Stimulated activated CD8-positive, alpha-beta memory T cell treated with anti-CD3 and anti-CD28 coated beads, Interleukin-15, amount 100 ng/mL, for 48 hours (primary cell): Measurements from ENCODE around the gene TRHDE.
"Not testable (repeated sequence)": the region's sequence is repeated elsewhere in the genome, so short reads cannot be mapped to it uniquely, and the experiment has no call there.

Experiments used
- DNase-seq, 2 donors: peaks; one replicate each; pipeline ENCODE4 v3.0.0-alpha.2; 2020; ENCODE audit warnings: low read depth in 2 of 2

TRHDE gene

DNA sequence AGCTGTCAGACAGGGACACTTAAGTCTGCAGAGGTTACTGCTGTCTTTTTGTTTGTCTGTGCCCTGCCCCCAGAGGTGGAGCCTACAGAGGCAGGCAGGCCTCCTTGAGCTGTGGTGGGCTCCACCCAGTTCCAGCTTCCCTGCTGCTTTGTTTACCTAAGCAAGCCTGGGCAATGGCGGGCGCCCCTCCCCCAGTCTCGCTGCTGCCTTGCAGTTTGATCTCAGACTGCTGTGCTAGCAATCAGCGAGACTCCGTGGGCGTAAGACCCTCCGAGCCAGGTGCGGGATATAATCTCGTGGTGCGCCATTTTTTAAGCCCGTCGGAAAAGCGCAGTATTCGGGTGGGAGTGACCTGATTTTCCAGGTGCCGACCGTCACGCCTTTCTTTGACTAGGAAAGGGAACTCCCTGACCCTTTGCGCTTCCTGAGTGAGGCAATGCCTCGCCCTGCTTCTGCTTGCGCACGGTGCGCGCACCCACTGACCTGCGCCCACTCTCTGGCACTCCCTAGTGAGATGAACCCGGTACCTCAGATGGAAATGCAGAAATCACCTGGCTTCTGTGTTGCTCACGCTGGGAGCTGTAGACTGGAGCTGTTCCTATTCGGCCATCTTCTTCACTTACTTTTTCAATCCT lies 248.0 kb downstream of the TRHDE start:
- not testable (repeated sequence) for DNase-seq

DNA sequence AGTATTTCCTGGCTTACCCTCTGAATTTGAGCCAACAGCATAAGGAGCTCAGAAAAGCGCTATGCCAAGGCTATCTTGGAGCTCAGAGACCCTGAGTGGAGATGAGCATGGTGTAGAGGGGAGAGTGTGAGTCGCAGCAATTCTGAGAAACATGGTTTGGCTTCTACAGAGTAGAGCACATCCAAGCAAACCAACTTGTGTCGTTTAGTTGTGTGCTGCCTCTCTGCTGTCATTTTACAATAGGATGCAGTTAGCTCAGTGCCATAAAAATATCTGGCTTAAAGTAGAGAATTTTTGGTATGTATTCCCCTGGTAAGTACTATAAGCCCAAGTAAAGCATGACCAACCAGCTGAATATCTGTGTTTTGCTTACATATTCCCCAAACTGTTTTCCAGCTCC lies 249.2 kb downstream of the TRHDE start:
- no peak for DNase-seq

DNA sequence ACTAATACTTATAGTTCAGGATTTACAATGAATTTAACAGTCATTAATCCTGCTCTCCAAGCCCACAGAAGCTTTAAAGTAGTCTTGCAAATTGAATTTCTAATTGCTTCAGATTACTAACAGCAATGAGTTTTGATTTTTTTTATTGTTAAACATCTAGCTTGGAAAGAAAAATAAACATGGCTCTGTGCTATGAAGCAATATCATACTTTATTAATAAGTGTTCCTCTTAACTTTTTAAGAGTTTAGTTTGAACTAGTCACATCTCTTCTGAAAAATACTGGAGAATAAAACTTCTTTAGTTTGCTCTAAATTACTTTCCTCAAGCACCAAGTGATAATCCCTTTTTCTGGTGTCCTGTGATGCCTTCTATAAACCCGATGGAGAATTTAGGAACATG lies 250.2 kb downstream of the TRHDE start:
- DNase-seq = no peak

DNA sequence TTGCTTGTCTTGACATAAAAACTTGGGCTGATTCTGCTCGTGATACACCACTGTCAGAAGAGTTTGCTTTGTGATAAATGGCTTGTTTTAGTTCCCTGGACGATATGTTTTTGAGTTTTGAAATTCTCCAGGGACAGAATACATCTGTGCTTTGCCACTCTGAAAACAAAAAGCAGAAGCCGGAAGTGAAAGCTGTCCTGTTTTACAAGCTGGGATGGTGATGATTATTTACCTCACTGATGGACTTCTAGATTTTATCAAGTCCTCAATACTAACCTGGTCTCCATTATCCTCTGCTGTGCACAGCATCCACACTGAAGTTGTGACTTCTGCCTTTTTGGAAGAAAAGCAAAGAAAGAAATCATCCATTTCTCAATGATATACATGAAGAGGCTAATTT lies 251.6 kb downstream of the TRHDE start:
- no peak for DNase-seq

DNA sequence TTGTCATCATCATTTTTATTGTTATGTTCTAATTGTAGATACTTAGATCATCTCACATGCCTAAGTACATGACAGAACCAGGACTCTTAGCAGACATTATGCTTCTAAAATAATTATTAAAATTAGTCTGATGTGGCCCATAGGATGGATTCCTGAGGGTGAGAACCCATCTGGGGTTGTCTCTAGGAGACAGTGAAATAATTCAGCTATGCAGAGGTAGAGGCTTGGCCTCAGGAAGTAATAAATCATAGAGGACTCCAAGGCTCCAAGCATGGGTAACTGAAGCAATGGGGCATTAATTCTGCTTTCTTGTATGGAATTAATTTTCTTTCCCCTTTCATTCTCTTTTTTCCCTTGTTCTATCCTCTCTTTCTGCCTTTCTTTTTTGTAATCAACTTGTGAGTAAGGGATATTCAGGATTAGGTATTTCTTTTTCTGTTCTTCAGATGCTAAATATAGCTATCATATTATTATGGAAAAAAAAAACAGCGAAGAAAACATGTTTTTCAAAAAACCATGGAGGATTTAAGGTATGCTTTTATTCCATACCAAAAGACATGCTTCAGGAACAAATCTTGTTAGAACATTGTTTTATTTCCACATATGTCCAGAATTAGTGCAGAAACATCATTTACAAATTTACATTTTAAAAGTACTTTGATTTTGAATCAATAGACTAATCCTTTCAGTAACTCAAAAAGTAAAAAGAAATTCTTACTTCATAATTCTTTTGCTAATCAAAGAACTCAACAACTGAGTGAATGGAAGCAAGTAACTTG lies 263.2 kb downstream of the TRHDE start:
- no peak for DNase-seq

DNA sequence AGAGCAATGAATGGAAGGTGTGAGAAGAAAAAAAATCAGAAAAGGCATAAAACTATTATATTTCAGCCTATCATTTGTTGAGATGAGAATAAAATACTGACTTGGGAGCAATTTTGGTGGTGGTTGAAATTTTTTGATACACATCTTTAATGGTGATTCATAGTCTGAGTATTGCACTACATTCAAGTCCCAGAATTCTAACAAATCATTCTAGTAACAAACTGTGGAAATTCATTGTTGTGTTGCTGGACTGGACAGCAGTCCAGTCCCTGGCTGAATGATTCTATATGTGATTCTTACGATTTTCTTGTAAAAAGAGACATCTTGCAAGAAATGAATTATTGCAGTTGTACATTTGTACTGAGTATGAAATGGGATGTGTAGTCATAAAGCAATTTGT lies 268.6 kb downstream of the TRHDE start:
- DNase-seq = no peak

DNA sequence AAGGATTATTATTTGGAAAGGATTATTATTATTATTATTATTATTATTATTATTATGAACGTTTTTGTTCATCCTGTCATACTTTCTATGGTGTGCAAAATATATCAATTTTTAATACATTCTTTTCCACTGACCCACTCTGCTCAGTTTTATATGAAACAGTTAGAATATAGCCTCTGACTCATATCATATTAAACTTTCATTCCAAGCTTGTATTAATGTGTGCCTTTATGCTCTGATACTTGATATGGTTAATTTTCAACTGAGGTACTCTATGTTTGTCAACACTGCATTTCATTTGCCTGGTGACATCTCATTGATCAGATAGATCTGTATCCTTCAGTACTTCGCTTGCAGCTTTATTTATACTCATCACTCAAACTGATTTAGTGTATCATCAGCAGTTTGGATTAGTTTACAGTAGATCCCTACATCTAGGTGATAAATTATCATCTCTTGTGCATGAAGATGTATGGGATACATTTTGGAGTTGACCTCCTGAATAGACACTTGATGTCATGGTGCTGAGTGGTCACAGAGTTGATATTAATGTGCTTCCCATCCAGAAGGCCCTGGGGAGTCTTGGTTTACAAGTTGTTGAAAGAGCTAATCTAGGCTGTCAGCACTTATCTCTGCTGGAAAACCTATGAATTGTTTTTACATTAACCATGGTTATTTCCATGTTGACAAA lies 271.8 kb downstream of the TRHDE start:
- no peak for DNase-seq

DNA sequence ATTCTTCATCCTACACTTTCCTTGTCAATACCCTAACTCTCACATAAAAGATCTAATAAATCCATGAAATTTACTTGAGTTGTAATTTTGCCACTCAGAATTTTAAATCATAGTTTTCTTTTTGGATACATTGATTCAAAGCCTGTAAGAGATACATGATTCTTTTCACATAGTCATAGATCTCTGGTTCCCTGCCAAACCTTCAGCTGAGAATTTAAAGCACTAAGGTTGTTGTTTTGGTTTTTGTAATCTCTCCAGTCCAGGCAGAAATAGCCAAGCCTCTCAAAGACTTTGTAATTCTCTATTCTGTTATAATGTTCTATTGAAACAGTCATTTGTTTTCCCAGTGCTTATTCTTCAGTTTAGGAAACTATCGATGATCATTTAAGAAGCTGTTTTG lies 273.9 kb downstream of the TRHDE start:
- no peak for DNase-seq

DNA sequence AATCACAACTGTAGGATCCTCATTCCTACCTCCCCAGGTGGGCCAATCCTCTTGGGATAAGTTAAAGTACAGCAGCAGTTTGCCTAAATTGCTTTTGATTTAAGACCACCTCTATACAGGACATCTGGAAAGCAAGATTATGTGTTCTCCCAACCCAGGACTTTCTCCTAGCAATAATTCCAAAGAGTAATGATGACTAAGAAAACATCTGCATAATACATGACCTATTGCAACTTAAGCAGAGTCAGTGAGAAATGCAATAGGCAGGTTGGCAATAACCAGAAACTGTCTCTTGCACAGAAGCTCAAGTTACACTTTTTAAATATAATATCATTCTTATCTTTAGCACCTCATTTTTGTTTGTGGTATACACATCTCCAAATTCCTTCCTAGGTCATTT lies 275.4 kb downstream of the TRHDE start:
- no peak for DNase-seq

DNA sequence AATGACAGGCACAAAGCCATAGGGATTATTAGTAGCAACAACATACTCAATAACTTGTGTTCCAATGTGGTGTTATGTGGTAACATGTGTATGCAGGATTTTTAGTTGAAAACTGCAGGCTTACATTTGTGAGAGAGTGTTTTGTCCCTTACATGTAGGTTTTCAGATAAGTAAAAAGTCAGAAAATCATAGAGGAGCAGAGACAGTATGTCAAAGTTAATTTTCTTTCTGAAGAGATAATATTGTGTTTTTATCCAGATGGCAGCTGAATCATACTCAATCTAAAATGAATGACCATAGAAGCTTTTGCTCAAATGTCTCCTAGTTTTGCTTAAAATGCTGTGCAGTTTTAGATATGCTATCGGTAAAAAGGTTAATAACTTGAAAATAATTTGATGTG lies 277.0 kb downstream of the TRHDE start:
- no peak for DNase-seq

DNA sequence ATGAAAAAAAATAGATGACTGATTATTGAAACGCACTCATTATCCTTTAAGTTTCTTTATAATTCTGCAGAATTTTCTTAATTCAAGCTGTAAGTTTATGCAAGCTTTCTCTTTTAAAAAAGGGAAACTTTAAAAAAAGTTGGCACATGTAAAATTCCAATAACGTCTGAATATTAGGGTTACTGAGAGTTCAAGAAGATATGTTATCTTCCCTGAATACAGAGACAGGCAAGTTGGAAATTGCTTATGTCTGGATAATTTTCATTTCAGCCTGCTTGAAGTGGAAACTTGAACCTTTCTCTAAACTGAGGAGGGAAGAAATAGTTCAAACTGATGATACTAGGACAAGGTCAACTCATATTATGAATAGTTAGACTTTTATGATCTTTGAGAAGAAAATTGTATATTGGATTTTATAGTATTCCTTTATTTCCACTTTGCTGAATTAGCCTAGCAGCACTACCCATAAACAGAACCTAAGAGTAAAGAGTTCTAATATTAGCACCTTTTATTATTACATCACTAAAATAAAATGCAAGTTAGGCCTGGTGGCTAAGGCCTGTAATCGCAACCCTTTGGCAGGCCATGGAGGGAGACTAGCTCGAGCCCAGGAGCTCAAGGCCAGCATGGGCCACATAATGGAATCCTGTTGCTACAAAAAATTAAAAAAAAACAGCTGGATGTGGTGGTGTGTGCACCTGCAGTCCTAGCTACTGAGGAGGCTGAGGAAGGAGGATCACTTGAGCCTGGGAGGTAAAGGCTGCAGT lies 288.0 kb downstream of the TRHDE start:
- no peak for DNase-seq

DNA sequence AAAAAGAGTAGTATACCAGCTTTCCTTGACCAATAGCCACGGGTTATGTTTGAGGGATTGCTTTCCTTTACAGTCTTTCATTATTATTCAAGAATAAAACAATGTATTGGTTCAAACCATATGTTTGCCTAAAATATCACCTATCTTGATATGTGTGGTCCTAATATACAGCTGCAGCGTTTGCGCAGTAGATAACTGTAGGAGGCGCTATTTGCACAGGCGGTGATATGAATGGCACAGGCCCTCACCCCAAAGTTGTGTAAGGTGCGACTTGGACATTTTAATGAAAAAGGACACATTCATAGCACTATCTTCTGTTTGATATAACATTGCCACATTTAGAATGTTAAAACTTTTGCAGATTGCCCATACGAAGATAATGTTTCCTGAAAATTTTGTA lies 298.4 kb downstream of the TRHDE start:
- no peak for DNase-seq

DNA sequence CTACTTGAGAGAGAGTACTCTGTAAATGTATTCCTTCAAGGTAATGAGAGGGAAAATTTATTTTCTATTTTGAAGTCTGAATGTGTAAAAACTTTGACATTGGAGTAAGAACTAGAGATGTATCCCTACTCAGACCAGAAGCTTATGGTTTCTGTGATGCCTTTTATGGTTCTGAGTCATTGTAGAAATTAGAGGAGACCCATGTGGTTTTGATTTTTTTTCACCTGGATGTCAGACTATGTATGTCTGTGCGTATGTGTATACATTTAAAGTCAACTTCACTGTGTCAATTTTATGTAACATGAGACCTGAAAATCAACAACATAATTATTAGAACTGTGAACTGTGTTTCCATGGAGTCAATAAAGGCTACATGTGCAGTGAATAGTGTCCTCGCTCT lies 302.0 kb downstream of the TRHDE start:
- DNase-seq = no peak

DNA sequence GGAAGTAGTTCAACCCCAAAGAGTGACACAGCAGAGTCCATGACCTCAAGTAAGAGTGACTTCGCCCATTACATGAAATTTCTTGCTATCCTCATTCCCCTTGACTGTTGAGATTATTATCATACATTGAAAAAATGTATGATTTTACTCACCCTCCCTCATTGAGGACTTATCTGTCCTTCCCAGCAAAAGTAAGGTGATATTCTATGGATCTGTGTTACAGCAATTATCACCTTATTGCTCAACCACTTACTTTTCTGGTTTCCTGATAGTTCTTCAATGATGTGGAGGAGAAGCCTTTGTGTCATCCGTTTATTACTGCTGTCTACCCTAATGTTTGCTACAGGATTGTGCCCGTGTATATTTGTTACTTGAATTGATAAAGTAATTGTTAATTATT lies 306.2 kb downstream of the TRHDE start:
- no peak for DNase-seq

DNA sequence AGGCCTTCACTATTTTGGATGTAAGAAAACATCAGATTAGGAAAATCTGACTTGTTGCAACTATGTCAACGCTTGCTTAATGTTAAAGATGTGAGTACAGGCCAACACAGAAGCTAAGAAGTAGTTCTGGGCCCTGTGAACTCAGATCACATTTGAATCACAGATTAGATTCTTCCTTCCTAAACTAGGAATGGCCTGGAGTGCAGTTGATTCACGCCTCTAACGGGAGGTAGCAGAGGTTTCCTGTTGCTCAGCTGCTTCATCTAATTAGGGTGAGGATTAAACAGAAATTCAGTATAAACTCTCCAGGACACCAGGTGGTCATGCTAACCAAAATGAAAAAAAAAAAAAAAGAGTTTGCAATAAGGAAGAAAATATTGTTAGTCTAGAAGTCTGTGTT lies 314.3 kb downstream of the TRHDE start:
- DNase-seq = no peak

DNA sequence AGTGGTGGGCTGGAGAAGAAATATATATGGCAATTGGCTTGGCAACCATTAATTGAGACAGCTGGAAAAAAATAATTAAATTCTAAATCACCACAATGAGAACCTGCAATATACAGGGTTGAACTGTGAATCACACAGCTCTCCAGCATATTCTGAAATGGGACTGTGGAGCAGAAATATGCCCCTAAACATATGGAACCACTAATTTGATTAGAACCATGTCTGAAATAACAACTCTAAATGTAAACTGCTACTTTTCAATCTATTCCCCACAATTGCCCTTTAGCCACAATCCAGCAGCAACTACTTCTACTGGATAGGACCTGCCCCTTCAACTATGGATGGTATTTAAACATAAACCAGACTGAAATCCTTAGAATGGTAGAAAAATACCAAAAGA lies 330.4 kb downstream of the TRHDE start:
- DNase-seq = no peak

DNA sequence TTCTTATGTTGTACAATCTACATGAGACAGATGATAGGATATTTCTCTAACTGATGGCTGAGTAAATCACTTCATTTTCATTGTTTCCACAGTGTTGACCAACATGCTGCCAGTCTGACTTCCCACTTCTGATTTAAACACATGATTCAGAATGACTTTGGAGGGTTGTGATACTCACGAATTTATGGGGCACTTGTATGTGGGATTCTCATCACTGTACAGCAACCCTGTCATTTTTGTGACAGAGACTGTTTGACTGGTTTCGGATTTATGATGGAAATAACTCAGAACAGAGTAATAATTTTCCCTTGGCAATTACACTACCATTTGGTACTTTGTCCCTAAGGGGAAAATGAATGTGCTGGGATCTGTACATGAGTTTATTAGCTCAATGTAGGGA lies 333.8 kb downstream of the TRHDE start:
- DNase-seq = no peak

DNA sequence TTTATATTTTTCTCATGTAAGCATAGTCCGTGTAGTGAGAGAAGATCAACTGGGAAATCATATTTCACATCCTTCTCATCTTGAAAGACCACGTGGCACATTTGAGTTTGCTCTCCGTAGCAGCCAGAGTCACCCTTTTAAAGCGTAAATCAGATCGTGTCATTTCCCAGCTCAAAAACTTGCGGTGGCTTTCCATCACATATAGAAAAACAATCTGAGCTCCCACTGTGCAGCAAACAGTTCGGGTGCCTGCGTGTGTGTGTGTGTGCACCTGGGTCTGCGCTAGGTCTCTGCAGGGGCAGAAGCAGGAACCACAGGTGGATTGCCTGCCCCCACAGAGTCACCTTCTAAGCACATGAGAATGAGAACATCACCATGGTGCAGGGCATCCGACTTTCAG lies 338.2 kb downstream of the TRHDE start:
- no peak for DNase-seq

DNA sequence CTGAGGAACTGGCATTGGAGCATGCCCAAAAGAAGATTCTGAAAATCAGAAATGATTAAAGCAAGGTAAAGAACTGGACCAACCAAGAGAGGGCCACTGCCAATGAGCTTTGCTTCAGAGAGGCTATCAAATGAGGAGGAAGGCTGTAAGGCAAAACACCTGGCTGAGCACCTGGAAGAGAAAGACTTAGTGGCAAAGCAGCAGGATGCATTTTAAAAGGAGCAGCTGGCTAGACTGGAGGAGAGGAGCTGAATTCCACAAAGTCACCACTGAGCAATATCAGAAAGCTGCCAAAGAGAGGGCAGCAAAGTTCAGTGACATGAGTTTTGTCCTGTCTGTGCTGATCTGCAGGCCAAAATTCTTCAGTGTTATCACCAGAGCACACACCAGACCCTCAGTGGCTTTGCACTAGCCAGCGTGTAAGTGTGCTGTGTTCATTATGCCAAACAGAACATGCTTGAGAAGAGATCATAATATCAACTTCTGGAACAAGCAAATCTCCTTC lies 338.7 kb downstream of the TRHDE start:
- no peak for DNase-seq

DNA sequence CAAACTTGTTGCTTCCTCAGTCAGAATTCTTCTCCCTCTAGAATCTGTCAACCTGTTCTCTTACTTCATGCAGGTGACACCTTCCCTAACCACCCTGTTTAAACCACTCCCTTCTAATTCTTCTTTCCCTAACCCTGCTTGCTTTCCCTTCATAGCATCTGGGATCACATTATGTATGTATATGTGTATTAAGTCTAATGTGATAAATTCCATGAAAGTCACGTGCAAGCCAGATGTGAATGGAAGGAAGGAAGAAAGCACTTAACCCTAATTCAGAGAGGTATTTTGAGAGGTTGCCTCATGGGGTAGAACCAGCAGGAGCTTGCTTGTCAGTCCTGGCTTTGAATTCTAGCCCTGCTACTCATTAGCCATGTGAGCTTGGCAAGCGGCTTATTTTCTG lies 340.0 kb downstream of the TRHDE start:
- no peak for DNase-seq

DNA sequence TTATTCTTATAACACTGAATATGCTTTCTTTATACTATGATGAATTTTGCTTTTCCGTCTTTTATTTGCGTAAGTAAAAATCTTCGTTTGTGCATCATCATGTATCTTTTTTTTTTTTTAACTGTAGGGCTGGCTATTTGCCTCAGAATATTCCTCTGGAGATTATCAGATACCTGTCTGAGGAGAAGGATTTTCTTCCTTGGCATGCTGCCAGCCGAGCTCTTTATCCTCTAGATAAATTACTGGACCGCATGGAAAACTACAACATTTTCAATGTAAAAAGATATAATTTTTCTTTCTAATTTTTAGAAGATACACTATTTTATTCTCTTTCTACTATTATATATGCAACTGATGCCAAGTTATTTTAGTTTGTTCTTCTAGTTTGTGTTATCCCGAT lies 346.6 kb downstream of the TRHDE start:
- DNase-seq = no peak

DNA sequence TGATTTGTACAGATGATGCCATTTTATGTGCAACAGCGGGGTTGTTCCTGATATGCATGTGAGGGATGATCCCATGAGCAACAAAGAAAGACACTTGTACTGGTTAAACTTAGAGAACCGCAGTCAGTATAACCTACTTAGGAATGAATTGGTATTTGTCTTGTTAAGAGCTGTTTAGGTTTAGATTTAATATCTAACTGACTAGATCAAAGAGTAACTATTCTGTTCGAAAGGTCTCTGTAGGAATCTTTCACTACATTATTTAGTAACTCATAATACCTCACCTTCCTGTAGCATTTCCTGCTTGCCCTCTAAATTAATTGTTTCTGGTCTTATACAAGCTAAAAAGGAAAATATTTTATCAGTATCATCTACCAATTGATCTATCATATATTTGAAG lies 350.4 kb downstream of the TRHDE start:
- no peak for DNase-seq
